Measurements from ENCODE around the gene LRIG1.

The LRIG1 gene

GRCh38 chr3:66381626-66382025 is 119.2 kb downstream of the LRIG1 start:
- Histone ChIP-seq H3K27ac (ENCODE audit: low read depth, low read length, severe bottlenecking) (no peak overlapping the region), H3K9me3 (ENCODE audit: control insufficient read depth, low read length) (peaks cover 9% of the 10 kb centered on the region), H3K4me3 (ENCODE audit: extremely low read depth, insufficient read depth, low read length, poor library complexity, severe bottlenecking) (no peak overlapping the region), H3K4me1 (ENCODE audit: control insufficient read depth, insufficient read depth, low read length, poor library complexity, severe bottlenecking) (no peaks in the 10 kb centered on the region), H3K36me3 (ENCODE audit: control insufficient read depth, insufficient read depth, low read length) (peaks cover 96% of the 10 kb centered on the region)
- 92 to 96% methylated on average over 7 of the region's 7 CpGs for WGBS, 2 experiments (ENCODE audit: insufficient coverage in 2 of 2)

GRCh38 chr3:66380200-66380932 is 120.5 kb downstream of the LRIG1 start:
- 94 to 99% methylated on average over 25 to 26 of the region's 26 CpGs for WGBS, 2 experiments (ENCODE audit: insufficient coverage in 2 of 2)
- Histone ChIP-seq H3K36me3 (ENCODE audit: control insufficient read depth, insufficient read depth, low read length) (peaks cover 92% of the 10 kb centered on the region), H3K9me3 (ENCODE audit: control insufficient read depth, low read length) (peaks cover 5% of the 10 kb centered on the region), H3K4me1 (ENCODE audit: control insufficient read depth, insufficient read depth, low read length, poor library complexity, severe bottlenecking) (no peaks in the 10 kb centered on the region), H3K4me3 (ENCODE audit: extremely low read depth, insufficient read depth, low read length, poor library complexity, severe bottlenecking) (no peak overlapping the region), H3K27ac (ENCODE audit: low read depth, low read length, severe bottlenecking) (no peak overlapping the region)

- WGBS, 2 experiments (ENCODE audit: insufficient coverage in 2 of 2), result 98 to 100% methylated on average over 5 to 6 of the region's 9 CpGs
- peaks cover 3% of the 10 kb centered on the region for H3K9me3 ChIP-seq (ENCODE audit: control insufficient read depth, low read length)
- no peaks in the 10 kb centered on the region for H3K4me1 ChIP-seq (ENCODE audit: control insufficient read depth, insufficient read depth, low read length, poor library complexity, severe bottlenecking)
- H3K36me3 ChIP-seq (ENCODE audit: control insufficient read depth, insufficient read depth, low read length), result peaks cover 84% of the 10 kb centered on the region
- H3K27ac ChIP-seq (ENCODE audit: low read depth, low read length, severe bottlenecking), result no peak overlapping the region
- no peak overlapping the region for H3K4me3 ChIP-seq (ENCODE audit: extremely low read depth, insufficient read depth, low read length, poor library complexity, severe bottlenecking)
Measured at GRCh38 chr3:66379565-66379964, 121.3 kb downstream of the LRIG1 start.

- H3K36me3 ChIP-seq (ENCODE audit: control insufficient read depth, insufficient read depth, low read length), result peaks cover 70% of the 10 kb centered on the region
- H3K9me3 ChIP-seq (ENCODE audit: control insufficient read depth, low read length), result no peaks in the 10 kb centered on the region
- H3K4me1 ChIP-seq (ENCODE audit: control insufficient read depth, insufficient read depth, low read length, poor library complexity, severe bottlenecking), result no peaks in the 10 kb centered on the region
- H3K27ac ChIP-seq (ENCODE audit: low read depth, low read length, severe bottlenecking), result no peak overlapping the region
- no peak overlapping the region for H3K4me3 ChIP-seq (ENCODE audit: extremely low read depth, insufficient read depth, low read length, poor library complexity, severe bottlenecking)
- WGBS, 2 experiments (ENCODE audit: insufficient coverage in 2 of 2), result 60 to 62% methylated on average over 3 to 4 of the region's 5 CpGs
Measured at GRCh38 chr3:66378256-66378655, 122.6 kb downstream of the LRIG1 start.

- H3K9me3 ChIP-seq (ENCODE audit: control insufficient read depth, low read length), result no peaks in the 10 kb centered on the region
- 73 to 96% methylated on average over 3 of the region's 5 CpGs for WGBS, 2 experiments (ENCODE audit: insufficient coverage in 2 of 2)
- H3K36me3 ChIP-seq (ENCODE audit: control insufficient read depth, insufficient read depth, low read length), result peaks cover 66% of the 10 kb centered on the region
- no peaks in the 10 kb centered on the region for H3K4me1 ChIP-seq (ENCODE audit: control insufficient read depth, insufficient read depth, low read length, poor library complexity, severe bottlenecking)
- no peak overlapping the region for H3K27ac ChIP-seq (ENCODE audit: low read depth, low read length, severe bottlenecking)
- no peak overlapping the region for H3K4me3 ChIP-seq (ENCODE audit: extremely low read depth, insufficient read depth, low read length, poor library complexity, severe bottlenecking)
Measured at GRCh38 chr3:66377800-66378199, 123.0 kb downstream of the LRIG1 start.

- Histone ChIP-seq H3K4me3 (ENCODE audit: extremely low read depth, insufficient read depth, low read length, poor library complexity, severe bottlenecking) (no peak overlapping the region), H3K4me1 (ENCODE audit: control insufficient read depth, insufficient read depth, low read length, poor library complexity, severe bottlenecking) (no peaks in the 10 kb centered on the region), H3K36me3 (ENCODE audit: control insufficient read depth, insufficient read depth, low read length) (peaks cover 54% of the 10 kb centered on the region), H3K27ac (ENCODE audit: low read depth, low read length, severe bottlenecking) (no peak overlapping the region), H3K9me3 (ENCODE audit: control insufficient read depth, low read length) (no peaks in the 10 kb centered on the region)
- 94 to 100% methylated on average over 1 to 2 of the region's 2 CpGs for WGBS, 2 experiments (ENCODE audit: insufficient coverage in 2 of 2)
Measured at GRCh38 chr3:66376568-66376967, 124.3 kb downstream of the LRIG1 start.

- H3K4me3 ChIP-seq (ENCODE audit: extremely low read depth, insufficient read depth, low read length, poor library complexity, severe bottlenecking), result no peak overlapping the region
- H3K27ac ChIP-seq (ENCODE audit: low read depth, low read length, severe bottlenecking), result no peak overlapping the region
- 81 to 82% methylated on average over 15 to 18 of the region's 18 CpGs for WGBS, 2 experiments (ENCODE audit: insufficient coverage in 2 of 2)
- H3K36me3 ChIP-seq (ENCODE audit: control insufficient read depth, insufficient read depth, low read length), result peaks cover 20% of the 10 kb centered on the region
- H3K9me3 ChIP-seq (ENCODE audit: control insufficient read depth, low read length), result no peaks in the 10 kb centered on the region
- no peaks in the 10 kb centered on the region for H3K4me1 ChIP-seq (ENCODE audit: control insufficient read depth, insufficient read depth, low read length, poor library complexity, severe bottlenecking)
Measured at GRCh38 chr3:66372681-66373350, 128.0 kb downstream of the LRIG1 start.

- no peaks in the 10 kb centered on the region for H3K4me1 ChIP-seq (ENCODE audit: control insufficient read depth, insufficient read depth, low read length, poor library complexity, severe bottlenecking)
- no peak overlapping the region for H3K4me3 ChIP-seq (ENCODE audit: extremely low read depth, insufficient read depth, low read length, poor library complexity, severe bottlenecking)
- no peak overlapping the region for H3K27ac ChIP-seq (ENCODE audit: low read depth, low read length, severe bottlenecking)
- no peaks in the 10 kb centered on the region for H3K9me3 ChIP-seq (ENCODE audit: control insufficient read depth, low read length)
- WGBS, 2 experiments (ENCODE audit: insufficient coverage in 2 of 2), result 93% methylated on average over 6 to 7 of the region's 7 CpGs
- peaks cover 6% of the 10 kb centered on the region for H3K36me3 ChIP-seq (ENCODE audit: control insufficient read depth, insufficient read depth, low read length)
Measured at GRCh38 chr3:66371432-66371831, 129.4 kb downstream of the LRIG1 start.

- 91 to 96% methylated on average over 6 to 7 of the region's 7 CpGs for WGBS, 2 experiments (ENCODE audit: insufficient coverage in 2 of 2)
Measured at GRCh38 chr3:66370179-66370578, 130.6 kb downstream of the LRIG1 start.

GRCh38 chr3:66367979-66368378 is 132.8 kb downstream of the LRIG1 start:
- no peaks in the 10 kb centered on the region for H3K36me3 ChIP-seq (ENCODE audit: control insufficient read depth, insufficient read depth, low read length)
- no peak overlapping the region for H3K4me3 ChIP-seq (ENCODE audit: extremely low read depth, insufficient read depth, low read length, poor library complexity, severe bottlenecking)
- H3K4me1 ChIP-seq (ENCODE audit: control insufficient read depth, insufficient read depth, low read length, poor library complexity, severe bottlenecking), result peaks cover 1% of the 10 kb centered on the region
- 76% methylated on average over 2 of the region's 3 CpGs; no CpG with 5 or more reads in 1 of the 2 experiments for WGBS, 2 experiments (ENCODE audit: insufficient coverage in 2 of 2)
- H3K9me3 ChIP-seq (ENCODE audit: control insufficient read depth, low read length), result no peaks in the 10 kb centered on the region
- no peak overlapping the region for H3K27ac ChIP-seq (ENCODE audit: low read depth, low read length, severe bottlenecking)

More at GRCh38 chr3:66370179-66370578, 130.6 kb downstream of the LRIG1 start:
- Histone ChIP-seq H3K4me3 (ENCODE audit: extremely low read depth, insufficient read depth, low read length, poor library complexity, severe bottlenecking) (no peak overlapping the region), H3K9me3 (ENCODE audit: control insufficient read depth, low read length) (no peaks in the 10 kb centered on the region), H3K4me1 (ENCODE audit: control insufficient read depth, insufficient read depth, low read length, poor library complexity, severe bottlenecking) (no peaks in the 10 kb centered on the region), H3K36me3 (ENCODE audit: control insufficient read depth, insufficient read depth, low read length) (no peaks in the 10 kb centered on the region), H3K27ac (ENCODE audit: low read depth, low read length, severe bottlenecking) (no peak overlapping the region)

- 84 to 92% methylated on average over 4 to 6 of the region's 7 CpGs for WGBS, 2 experiments (ENCODE audit: insufficient coverage in 2 of 2)
- Histone ChIP-seq H3K36me3 (ENCODE audit: control insufficient read depth, insufficient read depth, low read length) (no peaks in the 10 kb centered on the region), H3K4me3 (ENCODE audit: extremely low read depth, insufficient read depth, low read length, poor library complexity, severe bottlenecking) (no peak overlapping the region), H3K4me1 (ENCODE audit: control insufficient read depth, insufficient read depth, low read length, poor library complexity, severe bottlenecking) (peaks cover 13% of the 10 kb centered on the region), H3K27ac (ENCODE audit: low read depth, low read length, severe bottlenecking) (no peak overlapping the region), H3K9me3 (ENCODE audit: control insufficient read depth, low read length) (no peaks in the 10 kb centered on the region)
Measured at GRCh38 chr3:66366747-66367146, 134.1 kb downstream of the LRIG1 start.

All from mesodermal cell (in vitro differentiated cells).